NCI-H526 treated with DMSO at 0.1 percent for 48 hours (cell line): ENCODE data around the gene RNLS.
A peak's percentile ranks its signal among the peaks of the same experiment; 100 is the strongest.

ENCODE experiments used
- DNase-seq: peaks from one replicate; lab custom pipeline; 2025; lab: John Stamatoyannopoulos, UW

The RNLS gene

DNA sequence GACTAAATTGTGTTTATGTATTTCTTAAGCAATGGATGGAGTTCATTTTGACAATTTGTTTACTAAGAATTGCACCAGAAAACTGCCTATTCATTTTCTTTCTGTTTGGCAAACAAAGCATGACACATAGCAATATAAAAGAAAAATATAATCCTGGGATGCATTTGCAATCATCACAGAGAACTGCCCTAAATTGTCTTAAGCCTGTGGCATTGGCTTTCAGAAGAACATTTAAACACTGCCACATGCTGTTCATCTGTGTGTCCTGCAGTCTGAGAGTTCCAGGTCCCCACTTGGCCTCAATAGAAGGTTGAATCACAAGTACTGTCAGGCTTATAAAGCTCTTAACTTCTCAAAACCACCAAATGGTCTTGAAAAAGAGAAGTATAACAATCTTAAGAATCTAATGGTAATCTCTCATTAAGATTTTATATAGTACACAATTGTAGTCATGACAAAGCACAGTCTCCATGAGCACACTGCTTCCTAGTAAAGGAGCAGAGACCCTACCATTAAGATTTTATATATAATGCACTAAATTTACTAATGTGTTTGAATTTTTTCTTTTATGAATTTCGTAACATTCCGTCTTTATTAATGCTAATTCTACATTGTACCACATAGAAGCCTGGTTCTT is 29.9 kb downstream of the RNLS start:
- peak; percentile 28 for DNase-seq

DNA sequence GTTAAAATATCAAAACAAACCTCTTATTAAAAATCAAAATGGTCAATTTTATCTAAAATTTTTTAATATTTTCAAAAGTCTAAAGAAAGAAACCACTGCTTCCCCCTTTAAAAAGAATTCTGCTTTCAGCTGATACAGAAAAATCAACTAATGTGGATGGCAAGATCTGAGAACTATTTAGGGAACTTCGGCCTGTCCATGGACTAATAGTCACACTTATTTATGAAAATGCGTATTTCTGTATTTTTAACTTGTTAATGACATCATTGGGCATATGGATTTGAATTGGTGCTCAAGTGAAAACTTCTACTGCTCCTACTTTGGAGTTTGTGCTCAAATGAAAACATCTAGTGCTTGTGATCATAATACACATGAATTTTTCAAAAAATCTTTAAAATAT is 31.9 kb downstream of the RNLS start:
- no peak for DNase-seq

DNA sequence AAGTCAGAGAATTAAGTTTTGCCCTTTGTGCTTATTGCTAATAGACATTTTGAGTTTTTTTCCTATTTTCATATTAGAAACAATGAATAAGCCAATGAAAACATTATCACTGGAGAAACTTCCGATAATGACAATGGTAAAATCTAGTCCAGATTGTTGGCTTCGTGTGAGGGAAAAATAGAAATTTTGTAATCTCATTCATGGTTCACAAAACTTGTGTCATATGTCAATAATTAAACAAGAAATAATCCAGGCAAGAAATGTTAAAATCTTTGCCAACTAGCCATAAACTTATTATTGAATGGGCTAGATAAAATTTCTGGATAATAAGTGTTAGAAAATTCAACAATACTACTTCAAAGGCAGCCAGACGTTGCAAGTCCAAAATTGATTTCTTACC is 36.6 kb downstream of the RNLS start:
- DNase-seq, result no peak

- no peak for DNase-seq
Measured at GRCh38 chr10:88545359-88545758, 37.8 kb downstream of the RNLS start.

GRCh38 chr10:88544140-88544870 is 38.8 kb downstream of the RNLS start:
- no peak for DNase-seq

DNA sequence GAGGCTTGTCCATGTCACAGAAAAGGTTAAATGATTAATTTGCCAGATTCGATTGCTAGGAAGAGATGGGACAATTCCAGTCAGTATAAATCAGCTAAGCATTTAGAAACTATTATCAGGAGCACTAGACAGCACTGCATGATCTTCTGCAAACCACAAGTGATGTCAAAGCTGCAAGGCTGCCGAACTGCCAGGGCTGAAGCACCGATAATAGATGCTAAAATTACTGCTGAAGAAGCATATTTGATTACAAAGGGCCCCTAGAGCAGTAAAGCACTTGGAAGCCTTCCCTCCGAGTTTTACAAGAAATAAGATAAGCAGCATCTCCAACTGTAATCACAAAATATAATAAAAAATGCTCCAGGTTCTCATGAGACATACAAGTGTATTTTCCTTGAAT is 40.6 kb downstream of the RNLS start:
- no peak for DNase-seq

- no peak for DNase-seq
Measured at GRCh38 chr10:88541116-88541626, 41.9 kb downstream of the RNLS start.

- DNase-seq, result no peak
Measured at GRCh38 chr10:88540351-88540750, 42.8 kb downstream of the RNLS start.

DNA sequence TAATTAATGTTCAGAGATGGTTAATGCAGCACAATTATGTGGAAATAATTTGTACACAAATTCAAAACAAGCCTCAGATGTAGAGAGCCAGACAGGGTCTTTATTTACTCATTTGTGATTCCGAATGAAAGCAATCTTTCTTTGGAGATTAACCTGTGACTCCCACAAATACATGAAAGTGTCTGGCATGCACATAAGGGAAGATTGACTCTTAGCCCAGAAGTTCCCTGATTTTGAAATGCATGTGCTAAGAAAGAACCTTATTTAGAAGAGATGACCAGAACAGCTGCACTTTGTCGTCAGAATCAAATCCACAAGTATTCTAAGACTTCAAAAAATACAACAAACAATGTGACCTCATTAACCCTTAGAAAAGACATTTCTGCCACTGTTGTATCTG is 45.1 kb downstream of the RNLS start:
- no peak for DNase-seq

- no peak for DNase-seq
Measured at GRCh38 chr10:88537322-88537721, 45.8 kb downstream of the RNLS start.

GRCh38 chr10:88536437-88536836 is 46.7 kb downstream of the RNLS start:
- DNase-seq, result no peak

DNA sequence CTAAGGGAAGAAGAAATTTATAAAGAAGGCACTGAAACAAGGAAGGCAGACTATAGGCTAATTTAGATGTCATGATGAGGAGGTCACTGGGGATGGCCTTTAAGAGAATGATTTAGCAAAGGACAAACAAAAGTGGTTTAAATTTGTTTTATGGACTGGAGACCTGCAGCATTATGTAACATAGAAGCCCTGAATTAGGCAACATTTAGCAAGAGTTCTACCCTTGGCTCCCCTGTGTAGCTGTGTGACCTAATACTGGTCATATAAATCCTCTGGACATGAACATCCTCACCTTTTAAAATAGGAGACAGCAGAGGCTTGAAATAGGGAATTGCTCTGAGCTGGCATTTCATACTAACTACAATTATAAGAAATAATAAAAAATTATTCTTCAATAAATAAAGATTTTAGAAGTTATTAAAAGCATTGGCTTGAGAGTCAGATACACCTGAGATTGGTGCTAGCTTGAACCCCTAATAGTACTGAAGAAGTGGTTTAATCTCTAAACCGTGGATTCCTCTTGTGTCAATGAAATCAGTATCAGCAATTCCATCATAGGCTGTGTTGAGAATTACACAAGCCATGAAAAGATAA is 48.9 kb downstream of the RNLS start:
- DNase-seq, result no peak

DNA sequence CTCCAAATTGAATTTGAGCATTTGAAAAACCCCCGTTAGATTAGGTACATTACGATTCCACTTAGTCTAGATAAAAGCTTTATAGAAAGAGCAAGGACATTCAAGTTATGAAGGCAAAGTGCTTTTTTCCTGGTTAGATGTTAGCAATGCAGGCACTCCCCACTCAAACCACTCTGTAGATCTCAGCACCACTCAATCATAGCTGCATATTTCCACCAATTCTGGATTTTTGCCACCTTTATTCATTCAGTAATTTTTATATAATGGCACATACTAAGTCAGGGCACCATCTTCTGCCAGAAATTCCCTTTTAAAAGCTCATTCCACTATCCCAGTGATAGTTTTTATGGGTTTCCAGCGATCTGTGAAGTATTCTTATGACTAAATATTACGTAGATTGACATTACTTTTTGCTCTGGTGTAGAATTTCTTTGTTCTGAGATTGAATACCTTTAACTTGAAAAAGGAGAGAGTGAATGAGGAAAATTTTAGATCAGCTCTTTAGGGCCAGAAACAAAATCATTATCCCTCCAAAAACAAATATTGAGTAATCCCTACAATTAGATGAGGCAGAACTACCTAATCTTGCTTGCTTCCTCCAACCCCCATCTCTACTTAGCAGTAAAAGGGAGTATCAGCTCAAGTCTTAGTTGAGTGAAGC is 51.6 kb downstream of the RNLS start:
- no peak for DNase-seq

DNA sequence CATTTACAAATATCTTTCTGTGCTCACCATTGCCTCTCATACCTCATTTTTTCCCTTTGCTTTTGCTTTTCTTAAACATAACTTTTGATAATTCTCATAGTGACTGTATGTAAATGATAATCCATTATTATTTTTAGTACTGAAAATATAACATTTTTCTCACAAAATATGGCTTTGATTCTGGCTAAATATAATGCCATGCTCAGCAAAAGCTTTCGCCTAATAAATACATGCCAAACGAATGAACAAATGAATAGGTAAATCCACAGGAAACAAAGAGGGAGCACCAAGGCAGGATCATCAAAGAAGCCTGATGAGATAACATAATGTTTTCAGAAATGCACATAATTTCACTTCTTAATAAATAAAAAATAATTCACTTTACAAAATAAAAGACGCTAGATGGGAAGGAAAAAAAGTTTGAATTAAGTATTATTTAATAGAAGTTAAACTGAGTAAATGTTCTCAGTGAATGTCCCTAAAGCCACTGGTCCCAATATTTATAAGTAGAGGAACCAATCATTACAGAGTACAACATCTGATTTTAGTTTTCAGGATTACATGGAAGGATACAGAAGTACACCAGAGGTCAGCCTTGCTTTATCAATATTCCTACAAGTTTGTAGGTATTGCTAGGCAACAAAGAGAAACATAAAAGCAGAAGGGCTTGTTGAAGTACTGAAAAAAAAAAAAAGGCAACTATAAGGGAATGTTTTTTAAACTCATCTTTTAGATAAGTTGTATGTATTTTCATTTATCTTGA is 52.3 kb downstream of the RNLS start:
- DNase-seq, result no peak

DNA sequence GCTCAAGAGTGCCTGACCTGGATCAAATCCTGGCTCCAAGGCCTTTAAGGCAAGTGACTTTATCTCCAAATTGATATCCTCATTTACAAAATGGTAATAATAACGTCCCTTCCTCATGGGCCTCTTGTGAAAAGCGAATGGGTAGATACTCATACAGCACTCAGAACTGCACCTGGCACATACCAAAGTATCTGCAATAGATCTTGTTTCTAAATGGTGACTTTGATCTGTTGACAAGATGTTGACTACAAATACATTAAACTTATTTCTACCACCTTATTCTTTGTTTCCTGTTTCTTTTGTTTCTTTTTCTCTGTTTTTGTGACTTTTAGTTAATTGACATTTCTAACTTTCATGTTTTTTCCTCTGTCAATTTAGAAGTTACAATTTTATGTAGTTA is 53.0 kb downstream of the RNLS start:
- DNase-seq, result no peak

GRCh38 chr10:88528806-88529570 is 54.1 kb downstream of the RNLS start:
- DNase-seq, result no peak

DNA sequence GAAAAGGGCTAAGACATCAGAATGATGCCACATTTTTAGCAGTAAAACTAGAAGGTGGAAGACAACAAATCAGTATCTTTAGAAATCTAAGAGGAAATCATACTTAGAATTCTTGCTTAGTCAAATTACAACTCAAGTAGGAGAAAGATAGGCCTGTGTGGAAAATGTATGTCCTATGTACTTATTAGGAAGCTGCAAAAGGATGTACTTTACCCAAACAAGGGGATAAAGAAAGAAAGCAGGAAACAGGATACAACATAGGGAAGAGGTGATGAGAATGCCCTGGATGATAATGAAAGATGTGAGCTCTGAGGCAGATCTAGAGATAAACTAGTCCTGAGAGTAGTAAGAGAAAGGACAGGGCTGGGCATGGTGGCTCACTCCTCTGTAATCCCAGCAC is 54.9 kb downstream of the RNLS start:
- DNase-seq, result no peak

- DNase-seq, result no peak
Measured at GRCh38 chr10:88527245-88527644, 55.9 kb downstream of the RNLS start.

- no peak for DNase-seq
Measured at GRCh38 chr10:88526501-88527105, 56.5 kb downstream of the RNLS start.

- DNase-seq, result no peak
Measured at GRCh38 chr10:88525371-88526069, 57.6 kb downstream of the RNLS start.
